GM12891 (cell line): ENCODE data around the gene PROM1.

Experiments
- DNase-seq: peaks from one replicate; pipeline ENCODE4 v3.0.0; 2011; ENCODE audit warnings: low spot score; ENCODE audit not compliant: insufficient read length
- FAIRE-seq: peaks from 2 replicates; lab custom pipeline; 2011; peaks lifted over from hg19 to GRCh38; lab: Jason Lieb, UNC
- PAX5 ChIP-seq: IDR thresholded peaks from 2 replicates; pipeline ENCODE4 v1.6.1; 2011; ENCODE audit warnings: low read length, moderate library complexity, mild to moderate bottlenecking; ENCODE audit not compliant: insufficient read depth, severe bottlenecking
- POLR2A ChIP-seq: IDR thresholded peaks from 2 replicates; pipeline ENCODE4 v1.6.1; 2011; ENCODE audit warnings: low read depth, low read length, control low read depth
- POLR2AphosphoS5 ChIP-seq: IDR thresholded peaks from 2 replicates; pipeline ENCODE4 v1.6.1; 2011; ENCODE audit warnings: low read depth, low read length, control low read depth
- POU2F2 ChIP-seq: IDR thresholded peaks from 2 replicates; pipeline ENCODE4 v1.6.1; 2011; ENCODE audit warnings: low read depth, mild to moderate bottlenecking, control low read depth, low read length, moderate library complexity
- SPI1 ChIP-seq: IDR thresholded peaks from 2 replicates; pipeline ENCODE4 v1.6.1; 2011; ENCODE audit warnings: low read depth, low read length, control low read depth
- TAF1 ChIP-seq: IDR thresholded peaks from 2 replicates; pipeline ENCODE4 v1.6.1; 2011; ENCODE audit warnings: low read depth, low read length, control low read depth

The PROM1 gene

GRCh38 chr4:16122308-16122711, 38.5 kb upstream of the PROM1 start:
- FAIRE-seq (no peak), DNase-seq (no peak)
- TF ChIP-seq POLR2AphosphoS5 (no peak), POU2F2 (no peak), POLR2A (no peak), PAX5 (no peak), SPI1 (no peak), TAF1 (no peak)

- FAIRE-seq: no peak
- TF ChIP-seq TAF1 (no peak), POLR2A (no peak), POU2F2 (no peak), PAX5 (no peak), POLR2AphosphoS5 (no peak), SPI1 (no peak)
- DNase-seq: no peak
Measured at GRCh38 chr4:16120720-16121119, 36.9 kb upstream of the PROM1 start.

- DNase-seq (no peak), FAIRE-seq (no peak)
- TF ChIP-seq PAX5 (no peak), POLR2AphosphoS5 (no peak), POLR2A (no peak), POU2F2 (no peak), SPI1 (no peak), TAF1 (no peak)
Measured at GRCh38 chr4:16119981-16120380, 36.2 kb upstream of the PROM1 start.

- TF ChIP-seq POLR2AphosphoS5 (no peak), SPI1 (no peak), POU2F2 (no peak), TAF1 (no peak), PAX5 (no peak), POLR2A (no peak)
- no peak for FAIRE-seq
- no peak for DNase-seq
Measured at GRCh38 chr4:16118090-16118489, 34.3 kb upstream of the PROM1 start.

GRCh38 chr4:16117164-16117563, 33.3 kb upstream of the PROM1 start:
- TF ChIP-seq POLR2A: no peak
- TF ChIP-seq SPI1: no peak
- TF ChIP-seq POLR2AphosphoS5: no peak
- no peak for TF ChIP-seq TAF1
- no peak for TF ChIP-seq POU2F2
- DNase-seq: no peak
- FAIRE-seq: no peak

- no peak for DNase-seq
- TF ChIP-seq SPI1 (no peak), POU2F2 (no peak), POLR2A (no peak), PAX5 (no peak), POLR2AphosphoS5 (no peak), TAF1 (no peak)
- no peak for FAIRE-seq
Measured at GRCh38 chr4:16116493-16116990, 32.7 kb upstream of the PROM1 start.

GRCh38 chr4:16116019-16116418, 32.2 kb upstream of the PROM1 start:
- FAIRE-seq: no peak

GRCh38 chr4:16114546-16114945, 30.7 kb upstream of the PROM1 start:
- no peak for DNase-seq

More at GRCh38 chr4:16116019-16116418, 32.2 kb upstream of the PROM1 start:
- no peak for TF ChIP-seq POU2F2
- no peak for TF ChIP-seq PAX5
- TF ChIP-seq TAF1: no peak
- no peak for DNase-seq

GRCh38 chr4:16113741-16114140, 29.9 kb upstream of the PROM1 start:
- no peak for DNase-seq
- FAIRE-seq: no peak

More at GRCh38 chr4:16114546-16114945, 30.7 kb upstream of the PROM1 start:
- TF ChIP-seq POLR2A (no peak), SPI1 (no peak), TAF1 (no peak), POU2F2 (no peak), POLR2AphosphoS5 (no peak), PAX5 (no peak)
- no peak for FAIRE-seq

GRCh38 chr4:16111533-16111932, 27.7 kb upstream of the PROM1 start:
- DNase-seq (no peak), FAIRE-seq (no peak)
- no peak for TF ChIP-seq PAX5
- no peak for TF ChIP-seq POLR2AphosphoS5
- no peak for TF ChIP-seq TAF1
- TF ChIP-seq SPI1: no peak
- TF ChIP-seq POU2F2: no peak
- no peak for TF ChIP-seq POLR2A

More at GRCh38 chr4:16113741-16114140, 29.9 kb upstream of the PROM1 start:
- TF ChIP-seq SPI1 (no peak), POLR2AphosphoS5 (no peak), PAX5 (no peak), TAF1 (no peak), POLR2A (no peak), POU2F2 (no peak)
